ENCODE results near the gene DTNBP1.

The DTNBP1 gene

GRCh38 chr6:15512721-15513120 lies 150.1 kb downstream of the DTNBP1 start:
- H3K27ac ChIP-seq (ENCODE audit: low read depth, low read length), result no peak overlapping the region
- peaks cover 99% of the 10 kb centered on the region for H3K36me3 ChIP-seq (ENCODE audit: control insufficient read depth, insufficient read depth, low read length)
- peaks cover 7% of the 10 kb centered on the region for H3K4me1 ChIP-seq (ENCODE audit: control insufficient read depth, insufficient read depth, low read length)

GRCh38 chr6:15512126-15512525 lies 150.7 kb downstream of the DTNBP1 start:
- no peak overlapping the region for H3K9ac ChIP-seq (ENCODE audit: low read length)
- H3K36me3 ChIP-seq (ENCODE audit: control insufficient read depth, insufficient read depth, low read length), result peaks cover 99% of the 10 kb centered on the region

More at GRCh38 chr6:15512721-15513120, 150.1 kb downstream of the DTNBP1 start:
- H3K9me3 ChIP-seq (ENCODE audit: control insufficient read depth, insufficient read depth, low read depth, low read length), result no peaks in the 10 kb centered on the region
- H3K27me3 ChIP-seq (ENCODE audit: control insufficient read depth, insufficient read depth, low read length), result no peaks in the 10 kb centered on the region
- H3K9ac ChIP-seq (ENCODE audit: low read length), result no peak overlapping the region
- no peak overlapping the region for H3K4me3 ChIP-seq (ENCODE audit: low read depth, low read length)

GRCh38 chr6:15511248-15512125 lies 151.3 kb downstream of the DTNBP1 start:
- Histone ChIP-seq H3K27ac (ENCODE audit: low read depth, low read length) (no peak overlapping the region), H3K4me3 (ENCODE audit: low read depth, low read length) (no peak overlapping the region), H3K4me1 (ENCODE audit: control insufficient read depth, insufficient read depth, low read length) (peaks cover 19% of the 10 kb centered on the region), H3K36me3 (ENCODE audit: control insufficient read depth, insufficient read depth, low read length) (peaks cover 99% of the 10 kb centered on the region), H3K9me3 (ENCODE audit: control insufficient read depth, insufficient read depth, low read depth, low read length) (no peaks in the 10 kb centered on the region), H3K27me3 (ENCODE audit: control insufficient read depth, insufficient read depth, low read length) (no peaks in the 10 kb centered on the region), H3K9ac (ENCODE audit: low read length) (no peak overlapping the region)

More at GRCh38 chr6:15512126-15512525, 150.7 kb downstream of the DTNBP1 start:
- H3K27me3 ChIP-seq (ENCODE audit: control insufficient read depth, insufficient read depth, low read length), result no peaks in the 10 kb centered on the region
- no peak overlapping the region for H3K27ac ChIP-seq (ENCODE audit: low read depth, low read length)
- H3K9me3 ChIP-seq (ENCODE audit: control insufficient read depth, insufficient read depth, low read depth, low read length), result no peaks in the 10 kb centered on the region
- H3K4me1 ChIP-seq (ENCODE audit: control insufficient read depth, insufficient read depth, low read length), result peaks cover 13% of the 10 kb centered on the region
- H3K4me3 ChIP-seq (ENCODE audit: low read depth, low read length), result no peak overlapping the region

- no peaks in the 10 kb centered on the region for H3K9me3 ChIP-seq (ENCODE audit: control insufficient read depth, insufficient read depth, low read depth, low read length)
- H3K36me3 ChIP-seq (ENCODE audit: control insufficient read depth, insufficient read depth, low read length), result peaks cover 99% of the 10 kb centered on the region
- H3K4me3 ChIP-seq (ENCODE audit: low read depth, low read length), result no peak overlapping the region
- H3K4me1 ChIP-seq (ENCODE audit: control insufficient read depth, insufficient read depth, low read length), result peaks cover 20% of the 10 kb centered on the region
- H3K27ac ChIP-seq (ENCODE audit: low read depth, low read length), result no peak overlapping the region
- no peaks in the 10 kb centered on the region for H3K27me3 ChIP-seq (ENCODE audit: control insufficient read depth, insufficient read depth, low read length)
- H3K9ac ChIP-seq (ENCODE audit: low read length), result no peak overlapping the region
Measured at GRCh38 chr6:15510536-15511247, 152.1 kb downstream of the DTNBP1 start.

GRCh38 chr6:15510121-15510520 lies 152.7 kb downstream of the DTNBP1 start:
- Histone ChIP-seq H3K36me3 (ENCODE audit: control insufficient read depth, insufficient read depth, low read length) (peaks cover 99% of the 10 kb centered on the region), H3K4me3 (ENCODE audit: low read depth, low read length) (no peak overlapping the region), H3K9me3 (ENCODE audit: control insufficient read depth, insufficient read depth, low read depth, low read length) (no peaks in the 10 kb centered on the region), H3K4me1 (ENCODE audit: control insufficient read depth, insufficient read depth, low read length) (peaks cover 20% of the 10 kb centered on the region), H3K27me3 (ENCODE audit: control insufficient read depth, insufficient read depth, low read length) (no peaks in the 10 kb centered on the region), H3K9ac (ENCODE audit: low read length) (no peak overlapping the region), H3K27ac (ENCODE audit: low read depth, low read length) (no peak overlapping the region)

- Histone ChIP-seq H3K27ac (ENCODE audit: low read depth, low read length) (0 out of 2 replicates have a peak overlapping the region, but pooled peaks have one; percentile 15), H3K36me3 (ENCODE audit: control insufficient read depth, insufficient read depth, low read length) (peaks cover 99% of the 10 kb centered on the region), H3K9me3 (ENCODE audit: control insufficient read depth, insufficient read depth, low read depth, low read length) (no peaks in the 10 kb centered on the region), H3K9ac (ENCODE audit: low read length) (no peak overlapping the region), H3K4me3 (ENCODE audit: low read depth, low read length) (no peak overlapping the region), H3K4me1 (ENCODE audit: control insufficient read depth, insufficient read depth, low read length) (peaks cover 20% of the 10 kb centered on the region), H3K27me3 (ENCODE audit: control insufficient read depth, insufficient read depth, low read length) (no peaks in the 10 kb centered on the region)
Measured at GRCh38 chr6:15509335-15509933, 153.4 kb downstream of the DTNBP1 start.

- Histone ChIP-seq H3K9ac (ENCODE audit: low read length) (peak overlapping the region; percentile 26), H3K4me1 (ENCODE audit: control insufficient read depth, insufficient read depth, low read length) (peaks cover 20% of the 10 kb centered on the region), H3K9me3 (ENCODE audit: control insufficient read depth, insufficient read depth, low read depth, low read length) (no peaks in the 10 kb centered on the region), H3K27ac (ENCODE audit: low read depth, low read length) (peak overlapping the region; percentile 15; the same call in 1 of the 2 replicates), H3K27me3 (ENCODE audit: control insufficient read depth, insufficient read depth, low read length) (no peaks in the 10 kb centered on the region), H3K4me3 (ENCODE audit: low read depth, low read length) (no peak overlapping the region), H3K36me3 (ENCODE audit: control insufficient read depth, insufficient read depth, low read length) (peaks cover 99% of the 10 kb centered on the region)
Measured at GRCh38 chr6:15508931-15509330, 153.9 kb downstream of the DTNBP1 start.

- Histone ChIP-seq H3K4me3 (ENCODE audit: low read depth, low read length) (no peak overlapping the region), H3K27me3 (ENCODE audit: control insufficient read depth, insufficient read depth, low read length) (no peaks in the 10 kb centered on the region), H3K27ac (ENCODE audit: low read depth, low read length) (peak overlapping the region; percentile 15; the same call in 1 of the 2 replicates), H3K36me3 (ENCODE audit: control insufficient read depth, insufficient read depth, low read length) (peaks cover 99% of the 10 kb centered on the region), H3K4me1 (ENCODE audit: control insufficient read depth, insufficient read depth, low read length) (peaks cover 20% of the 10 kb centered on the region), H3K9me3 (ENCODE audit: control insufficient read depth, insufficient read depth, low read depth, low read length) (no peaks in the 10 kb centered on the region), H3K9ac (ENCODE audit: low read length) (peak overlapping the region; percentile 26)
Measured at GRCh38 chr6:15508441-15508871, 154.4 kb downstream of the DTNBP1 start.

- Histone ChIP-seq H3K27ac (ENCODE audit: low read depth, low read length) (no peak overlapping the region), H3K27me3 (ENCODE audit: control insufficient read depth, insufficient read depth, low read length) (no peaks in the 10 kb centered on the region), H3K4me3 (ENCODE audit: low read depth, low read length) (no peak overlapping the region), H3K4me1 (ENCODE audit: control insufficient read depth, insufficient read depth, low read length) (peaks cover 20% of the 10 kb centered on the region), H3K9me3 (ENCODE audit: control insufficient read depth, insufficient read depth, low read depth, low read length) (no peaks in the 10 kb centered on the region), H3K36me3 (ENCODE audit: control insufficient read depth, insufficient read depth, low read length) (peaks cover 99% of the 10 kb centered on the region), H3K9ac (ENCODE audit: low read length) (no peak overlapping the region)
Measured at GRCh38 chr6:15507746-15508145, 155.1 kb downstream of the DTNBP1 start.

- Histone ChIP-seq H3K9me3 (ENCODE audit: control insufficient read depth, insufficient read depth, low read depth, low read length) (no peaks in the 10 kb centered on the region), H3K4me3 (ENCODE audit: low read depth, low read length) (no peak overlapping the region), H3K27ac (ENCODE audit: low read depth, low read length) (no peak overlapping the region), H3K4me1 (ENCODE audit: control insufficient read depth, insufficient read depth, low read length) (peaks cover 20% of the 10 kb centered on the region), H3K36me3 (ENCODE audit: control insufficient read depth, insufficient read depth, low read length) (peaks cover 99% of the 10 kb centered on the region), H3K27me3 (ENCODE audit: control insufficient read depth, insufficient read depth, low read length) (no peaks in the 10 kb centered on the region), H3K9ac (ENCODE audit: low read length) (no peak overlapping the region)
Measured at GRCh38 chr6:15507221-15507620, 155.6 kb downstream of the DTNBP1 start.
